ENCODE data around the gene TEX2.
A peak's percentile ranks its signal among the peaks of the same experiment; 100 is the strongest.

Gene TEX2, protein sequence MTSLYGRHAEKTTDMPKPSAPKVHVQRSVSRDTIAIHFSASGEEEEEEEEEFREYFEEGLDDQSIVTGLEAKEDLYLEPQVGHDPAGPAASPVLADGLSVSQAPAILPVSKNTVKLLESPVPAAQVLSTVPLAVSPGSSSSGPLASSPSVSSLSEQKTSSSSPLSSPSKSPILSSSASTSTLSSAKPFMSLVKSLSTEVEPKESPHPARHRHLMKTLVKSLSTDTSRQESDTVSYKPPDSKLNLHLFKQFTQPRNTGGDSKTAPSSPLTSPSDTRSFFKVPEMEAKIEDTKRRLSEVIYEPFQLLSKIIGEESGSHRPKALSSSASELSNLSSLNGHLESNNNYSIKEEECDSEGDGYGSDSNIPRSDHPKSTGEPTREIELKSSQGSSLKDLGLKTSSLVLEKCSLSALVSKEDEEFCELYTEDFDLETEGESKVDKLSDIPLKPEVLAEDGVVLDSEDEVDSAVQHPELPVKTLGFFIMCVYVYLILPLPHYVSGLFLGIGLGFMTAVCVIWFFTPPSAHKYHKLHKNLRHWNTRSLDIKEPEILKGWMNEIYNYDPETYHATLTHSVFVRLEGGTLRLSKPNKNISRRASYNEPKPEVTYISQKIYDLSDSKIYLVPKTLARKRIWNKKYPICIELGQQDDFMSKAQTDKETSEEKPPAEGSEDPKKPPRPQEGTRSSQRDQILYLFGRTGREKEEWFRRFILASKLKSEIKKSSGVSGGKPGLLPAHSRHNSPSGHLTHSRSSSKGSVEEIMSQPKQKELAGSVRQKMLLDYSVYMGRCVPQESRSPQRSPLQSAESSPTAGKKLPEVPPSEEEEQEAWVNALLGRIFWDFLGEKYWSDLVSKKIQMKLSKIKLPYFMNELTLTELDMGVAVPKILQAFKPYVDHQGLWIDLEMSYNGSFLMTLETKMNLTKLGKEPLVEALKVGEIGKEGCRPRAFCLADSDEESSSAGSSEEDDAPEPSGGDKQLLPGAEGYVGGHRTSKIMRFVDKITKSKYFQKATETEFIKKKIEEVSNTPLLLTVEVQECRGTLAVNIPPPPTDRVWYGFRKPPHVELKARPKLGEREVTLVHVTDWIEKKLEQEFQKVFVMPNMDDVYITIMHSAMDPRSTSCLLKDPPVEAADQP

GRCh38 chr17:64263000-64263766, at the start of gene TEX2:
TSS of gene TEX2 (minus strand) at chr17:64263260. CDS start at chr17:64214217, 49,043 bp downstream.
- DNase-seq (ENCODE audit: low read depth), result peak; percentile 80

DNA sequence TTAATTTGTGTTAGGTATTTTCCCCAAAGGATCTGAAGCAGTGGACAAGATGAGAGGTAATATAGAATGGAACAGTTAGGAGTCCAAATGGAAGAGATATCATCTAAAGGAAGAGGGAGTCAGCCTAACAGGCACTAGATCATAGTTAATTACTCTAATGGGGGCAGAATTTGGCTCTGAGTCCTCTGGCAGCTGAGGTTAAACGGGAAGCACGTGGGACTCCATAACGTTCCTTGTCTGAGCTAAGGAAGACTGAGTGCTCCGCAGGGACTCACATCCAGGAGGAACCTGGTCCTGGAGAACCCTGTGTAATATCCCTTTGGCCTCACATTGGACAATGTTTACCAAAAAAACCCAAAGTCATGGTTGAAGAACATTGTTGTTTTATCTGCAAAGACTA, 46.6 kb upstream of the TEX2 start:
- no peak for DNase-seq (ENCODE audit: low read depth)

DNA sequence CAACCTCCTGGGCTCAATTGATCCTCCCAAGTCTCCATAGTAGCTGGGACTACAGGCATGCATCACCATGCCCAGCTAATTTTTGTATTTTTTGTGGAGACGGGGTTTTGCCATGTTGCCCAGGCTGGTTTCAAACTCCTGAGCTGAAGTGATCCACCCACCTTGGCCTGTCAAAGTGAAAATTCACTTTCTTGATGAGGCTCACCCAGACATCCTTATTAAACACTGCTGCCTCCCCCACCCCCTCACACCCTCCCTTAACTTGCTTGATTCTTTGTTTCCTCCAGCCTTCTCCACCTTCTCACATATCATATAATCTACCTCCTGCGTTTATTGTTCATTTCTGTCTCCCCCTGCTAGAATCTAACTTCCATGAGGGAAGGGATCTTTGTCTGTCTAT, 46.0 kb upstream of the TEX2 start:
- DNase-seq (ENCODE audit: low read depth), result no peak

DNA sequence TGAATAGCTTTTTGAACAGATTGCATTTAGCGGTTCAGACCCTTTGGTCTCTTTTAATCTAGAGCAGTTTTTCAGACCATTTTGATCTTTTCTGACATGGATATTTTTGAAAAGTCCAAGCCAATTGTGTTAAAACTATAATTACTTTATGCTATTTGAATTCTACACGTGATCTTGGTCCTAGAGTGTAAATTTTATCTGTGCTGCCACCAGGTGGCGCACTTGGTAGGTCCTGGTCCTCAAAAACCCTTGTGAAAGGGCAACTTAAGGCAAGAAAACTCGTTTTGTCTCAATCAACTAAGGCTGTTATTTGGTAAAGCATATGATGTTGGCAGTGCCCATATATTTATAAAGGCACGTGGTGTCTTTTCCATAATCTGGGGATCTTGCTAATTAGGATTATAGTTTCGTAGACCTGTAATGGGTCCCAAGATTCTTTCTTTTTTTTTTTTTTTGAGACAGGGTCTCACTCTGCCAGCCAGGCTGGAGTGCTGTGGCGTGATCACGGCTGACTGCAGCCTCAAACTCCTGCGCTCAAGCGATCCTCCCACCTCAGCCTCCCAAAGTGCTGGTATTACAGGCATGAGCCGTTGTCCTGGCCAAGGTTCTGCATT, 43.9 kb upstream of the TEX2 start:
- DNase-seq (ENCODE audit: low read depth), result peak; percentile 11

DNA sequence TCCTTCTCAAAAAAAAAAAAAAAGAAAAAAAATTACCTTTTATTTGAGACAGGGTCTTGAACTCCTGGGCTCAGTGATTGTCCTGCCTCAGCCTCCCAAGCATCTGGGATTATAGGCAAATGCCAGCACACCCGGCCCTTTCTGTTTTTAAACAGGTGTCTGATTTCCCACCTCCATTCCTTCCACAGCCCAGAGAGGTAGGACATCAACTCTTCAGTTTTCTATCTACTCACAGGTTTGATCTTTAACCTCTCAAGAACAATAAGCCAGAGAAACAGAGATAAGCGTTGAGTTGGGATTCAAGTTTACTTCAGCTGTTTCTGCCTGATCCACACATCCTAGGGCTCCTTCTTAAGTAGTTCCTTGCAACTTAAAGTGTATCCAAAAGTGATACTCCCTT, 41.5 kb upstream of the TEX2 start:
- no peak for DNase-seq (ENCODE audit: low read depth)

DNA sequence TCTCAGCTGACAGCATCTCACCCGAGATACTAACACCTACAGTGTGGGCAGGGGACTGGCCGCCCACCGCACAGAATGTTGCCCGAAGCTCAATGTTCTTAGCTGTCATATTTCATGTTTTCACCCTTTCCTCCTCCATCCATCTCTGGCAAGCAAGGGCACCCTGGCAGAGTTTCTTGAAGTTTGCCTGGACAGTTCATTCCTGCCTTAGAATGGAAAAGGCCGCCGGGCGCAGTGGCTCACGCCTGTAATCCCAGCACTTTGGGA, 37.6 kb upstream of the TEX2 start:
- no peak for DNase-seq (ENCODE audit: low read depth)

GRCh38 chr17:64297467-64298088, 34.5 kb upstream of the TEX2 start:
- DNase-seq (ENCODE audit: low read depth), result no peak

DNA sequence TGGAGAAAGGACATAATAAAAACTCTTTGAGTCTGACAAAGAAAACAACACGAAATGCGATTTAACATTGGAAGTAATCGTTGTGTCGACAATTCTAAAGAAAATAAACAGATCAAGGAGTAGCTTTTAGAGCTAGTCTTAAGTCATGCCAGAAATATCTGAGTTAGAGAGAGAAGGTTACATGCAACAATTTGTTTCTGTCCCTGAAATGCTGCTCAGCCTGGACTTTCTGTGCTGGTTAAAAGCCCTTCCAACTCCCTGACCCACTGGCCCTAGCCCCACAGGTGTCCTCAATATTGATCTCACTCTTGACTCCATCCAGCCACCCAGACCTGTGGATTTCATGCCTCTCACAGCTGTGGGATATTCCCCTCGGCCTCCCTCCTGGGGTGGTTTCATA, 33.2 kb upstream of the TEX2 start:
- DNase-seq (ENCODE audit: low read depth), result no peak

DNA sequence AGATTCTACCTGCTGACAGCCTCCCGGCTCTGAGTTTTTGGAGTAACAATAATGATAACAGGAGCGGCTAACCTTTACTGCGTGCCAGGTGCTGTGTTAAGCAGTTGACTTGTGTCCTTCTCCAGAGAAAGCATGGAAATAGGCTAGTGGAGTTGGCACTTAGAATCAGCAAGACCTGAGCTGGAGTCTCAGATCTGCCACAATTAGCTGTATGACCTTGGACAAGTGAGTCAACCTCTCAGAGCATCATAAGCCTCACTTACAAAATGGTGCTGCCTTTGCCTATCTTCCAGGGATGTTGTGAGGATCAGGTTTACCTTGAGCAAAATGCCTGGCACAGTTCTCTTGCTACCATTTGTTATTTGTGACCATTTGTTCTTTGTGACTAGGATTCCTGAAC, 32.1 kb upstream of the TEX2 start:
- no peak for DNase-seq (ENCODE audit: low read depth)

DNA sequence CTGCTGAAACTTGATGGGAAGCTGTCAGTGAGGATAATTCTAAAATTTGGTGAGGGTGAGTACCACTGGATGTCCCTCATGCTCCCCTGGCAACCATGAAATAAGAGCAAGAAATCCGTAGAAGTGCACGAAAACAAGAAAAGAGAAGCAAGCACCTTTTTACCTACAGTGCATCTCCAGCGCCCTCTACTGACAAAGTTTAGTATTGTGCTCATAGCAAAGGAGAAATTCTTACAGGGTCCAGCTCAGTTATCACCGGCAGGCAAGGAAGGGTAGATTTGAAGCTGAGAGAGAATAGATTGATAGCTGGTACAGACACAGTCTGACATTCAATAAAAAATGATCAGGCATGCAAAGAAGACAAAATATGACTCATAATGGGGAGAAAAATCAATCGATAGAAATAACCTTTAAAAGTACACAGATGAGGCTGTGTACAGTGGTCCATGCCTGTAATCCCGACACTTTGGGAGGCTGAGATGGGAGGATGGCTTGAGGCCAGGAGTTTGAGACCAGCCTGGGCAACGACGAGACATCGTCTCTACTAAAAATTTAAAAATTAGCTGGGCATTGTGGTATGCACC, 28.3 kb upstream of the TEX2 start:
- no peak for DNase-seq (ENCODE audit: low read depth)

GRCh38 chr17:64289741-64290141, 26.7 kb upstream of the TEX2 start:
- no peak for DNase-seq (ENCODE audit: low read depth)

DNA sequence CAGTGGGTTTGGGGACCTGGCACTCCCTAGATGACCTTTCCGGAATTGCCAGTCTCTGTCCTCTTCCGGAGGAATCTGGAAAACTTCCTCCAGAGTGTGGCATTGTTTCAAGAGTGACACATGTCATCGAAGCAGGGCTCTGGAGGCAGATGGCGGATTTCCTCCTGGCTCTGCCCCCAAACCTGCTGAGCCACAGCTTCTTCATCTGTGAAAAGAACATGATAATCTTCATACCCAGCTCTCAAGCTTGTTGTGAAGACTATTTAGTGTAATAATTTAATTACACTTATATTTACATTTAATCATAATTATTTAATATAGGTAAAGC, 19.7 kb upstream of the TEX2 start:
- DNase-seq (ENCODE audit: low read depth), result no peak

GRCh38 chr17:64281962-64282752, 19.1 kb upstream of the TEX2 start:
- no peak for DNase-seq (ENCODE audit: low read depth)

GRCh38 chr17:64278614-64279013, 15.6 kb upstream of the TEX2 start:
- DNase-seq (ENCODE audit: low read depth), result no peak

GRCh38 chr17:64277831-64278562, 14.9 kb upstream of the TEX2 start:
- DNase-seq (ENCODE audit: low read depth), result no peak

GRCh38 chr17:64276961-64277505, 14.0 kb upstream of the TEX2 start:
- no peak for DNase-seq (ENCODE audit: low read depth)

DNA sequence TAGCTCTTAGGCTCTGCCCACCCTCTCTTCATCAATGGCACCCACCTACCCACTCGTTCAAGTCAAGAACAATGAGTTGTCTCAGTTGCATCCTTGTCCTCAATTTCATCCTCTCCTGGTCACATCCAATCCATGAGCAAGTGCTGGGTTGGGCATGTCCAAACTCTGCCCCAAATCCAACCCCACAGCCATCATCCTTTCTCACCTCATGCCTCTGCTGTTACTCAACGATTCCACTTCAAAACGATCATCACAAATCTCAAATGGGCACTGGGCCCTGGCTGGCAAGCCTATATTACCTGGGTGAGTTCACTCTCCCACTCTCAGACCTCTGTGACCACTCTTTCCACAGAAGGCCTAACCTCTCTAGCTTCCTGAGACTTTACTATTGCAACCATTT, 12.0 kb upstream of the TEX2 start:
- DNase-seq (ENCODE audit: low read depth), result no peak

- DNase-seq (ENCODE audit: low read depth), result no peak
These were observed 9.9 kb upstream of the TEX2 start for GRCh38 chr17:64273006-64273405.

DNA sequence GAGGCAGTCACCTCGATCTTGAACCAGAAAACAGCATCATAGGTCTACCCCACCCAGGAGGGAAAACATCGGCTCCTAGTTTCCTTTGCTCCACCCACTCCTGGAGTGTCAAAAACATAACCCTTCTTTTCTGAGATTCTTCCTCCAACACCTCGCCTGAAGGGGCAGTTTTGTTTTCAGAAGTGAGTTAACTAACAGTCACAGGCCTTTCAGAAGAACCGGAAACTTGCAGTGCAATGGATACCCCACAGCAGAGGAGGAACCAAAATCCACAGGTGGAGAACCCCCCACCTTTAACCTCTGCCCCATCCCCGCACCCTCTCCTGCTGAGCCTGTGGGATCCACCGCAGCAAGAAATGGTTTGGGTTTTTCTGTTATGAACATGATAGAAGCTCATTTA, 7.8 kb upstream of the TEX2 start:
- no peak for DNase-seq (ENCODE audit: low read depth)

Measured in T-helper 22 cell (primary cell).